C4-2B (cell line): Measurements from ENCODE around the gene C8B.

ENCODE experiments used
- H3K27ac ChIP-seq: fragments of 450-650 bp; 2 replicates; pipeline ENCODE4 v1.5.1; 2017
- ZFX ChIP-seq: fragments of 450-650 bp; IDR thresholded peaks from 2 replicates; pipeline ENCODE4 v1.6.1; 2017
- TF ChIP-seq, protein P1 (sequence below): fragments of 450-650 bp; conservative IDR thresholded peaks from 2 replicates; pipeline ENCODE4 v1.5.1; 2017; ENCODE audit warnings: mild to moderate bottlenecking

Gene C8B

DNA sequence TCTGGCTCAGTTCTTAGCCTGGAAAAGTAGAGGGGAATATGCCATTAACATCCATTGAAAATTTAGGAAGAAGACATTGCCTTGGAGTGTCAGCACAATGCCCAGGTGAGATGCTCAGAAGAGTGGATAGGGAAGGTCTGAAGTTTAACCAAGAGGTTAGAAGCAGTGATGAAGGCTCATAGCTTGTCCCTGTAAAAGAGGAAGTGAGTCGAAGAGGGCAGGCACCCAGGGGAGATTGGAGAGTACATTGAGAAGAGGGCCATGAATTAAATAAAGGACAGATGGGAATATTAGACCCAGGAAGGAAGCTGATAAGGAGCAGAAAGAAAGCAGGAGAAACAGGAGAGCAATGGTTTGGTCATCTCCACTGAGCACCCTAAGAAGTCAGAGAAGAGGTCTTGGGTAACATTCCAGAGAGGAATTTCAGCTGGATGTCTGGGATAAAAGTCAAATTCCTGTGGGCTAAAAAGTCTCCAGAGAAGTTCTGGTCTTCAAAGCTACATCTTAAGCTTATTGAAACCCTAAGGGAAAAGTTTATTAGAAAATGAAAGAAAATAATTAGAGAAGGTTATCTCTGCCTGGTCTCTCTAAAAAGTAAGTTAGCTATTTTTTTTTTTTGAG is 17.3 kb downstream of the C8B start:
- no peak overlapping the region for H3K27ac ChIP-seq
- no peak for TF ChIP-seq ZFX
- TF ChIP-seq, protein P1, sequence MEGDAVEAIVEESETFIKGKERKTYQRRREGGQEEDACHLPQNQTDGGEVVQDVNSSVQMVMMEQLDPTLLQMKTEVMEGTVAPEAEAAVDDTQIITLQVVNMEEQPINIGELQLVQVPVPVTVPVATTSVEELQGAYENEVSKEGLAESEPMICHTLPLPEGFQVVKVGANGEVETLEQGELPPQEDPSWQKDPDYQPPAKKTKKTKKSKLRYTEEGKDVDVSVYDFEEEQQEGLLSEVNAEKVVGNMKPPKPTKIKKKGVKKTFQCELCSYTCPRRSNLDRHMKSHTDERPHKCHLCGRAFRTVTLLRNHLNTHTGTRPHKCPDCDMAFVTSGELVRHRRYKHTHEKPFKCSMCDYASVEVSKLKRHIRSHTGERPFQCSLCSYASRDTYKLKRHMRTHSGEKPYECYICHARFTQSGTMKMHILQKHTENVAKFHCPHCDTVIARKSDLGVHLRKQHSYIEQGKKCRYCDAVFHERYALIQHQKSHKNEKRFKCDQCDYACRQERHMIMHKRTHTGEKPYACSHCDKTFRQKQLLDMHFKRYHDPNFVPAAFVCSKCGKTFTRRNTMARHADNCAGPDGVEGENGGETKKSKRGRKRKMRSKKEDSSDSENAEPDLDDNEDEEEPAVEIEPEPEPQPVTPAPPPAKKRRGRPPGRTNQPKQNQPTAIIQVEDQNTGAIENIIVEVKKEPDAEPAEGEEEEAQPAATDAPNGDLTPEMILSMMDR, result no peak

DNA sequence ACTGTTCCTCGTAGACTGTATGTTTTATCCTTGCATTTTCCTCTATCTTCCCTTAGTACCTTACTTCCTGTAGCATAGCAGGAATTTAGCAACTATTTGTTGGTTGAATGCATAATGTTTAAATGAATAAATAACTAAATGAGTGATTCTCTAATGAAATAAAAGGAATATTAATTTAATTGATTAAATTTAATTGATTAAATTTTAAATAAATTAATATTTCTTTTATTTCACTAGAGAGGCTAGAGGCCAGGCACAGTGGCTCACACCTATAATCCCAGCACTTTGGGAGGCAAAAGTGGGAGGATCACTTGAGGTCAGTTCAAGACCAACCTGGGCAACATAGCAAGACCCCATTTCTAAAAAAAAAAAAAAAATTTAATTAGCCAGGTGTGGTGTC is 25.8 kb downstream of the C8B start:
- H3K27ac ChIP-seq, result no peak overlapping the region
- no peak for TF ChIP-seq ZFX
- TF ChIP-seq, protein P1, result no peak

DNA sequence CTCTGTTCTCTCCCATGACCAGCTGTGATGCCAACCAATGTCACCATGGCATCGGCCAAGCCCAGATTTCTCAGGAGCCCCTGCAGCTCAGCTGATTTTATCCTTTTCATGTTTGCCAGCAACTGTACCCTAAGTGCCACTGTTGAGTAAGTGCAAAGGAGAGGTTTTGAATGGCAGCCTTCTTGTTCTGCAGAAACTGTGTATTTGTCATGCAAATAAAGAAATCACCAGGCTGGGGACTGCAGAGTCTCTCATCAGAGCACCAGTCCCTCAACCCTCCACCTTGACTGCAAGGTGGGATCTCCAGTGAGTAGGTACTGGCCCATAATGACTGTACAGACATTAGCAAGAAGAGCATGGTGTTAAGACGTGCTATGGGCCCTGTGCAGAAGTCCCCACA is 26.6 kb downstream of the C8B start:
- TF ChIP-seq ZFX, result no peak
- TF ChIP-seq, protein P1, result no peak
- H3K27ac ChIP-seq, result no peak overlapping the region

DNA sequence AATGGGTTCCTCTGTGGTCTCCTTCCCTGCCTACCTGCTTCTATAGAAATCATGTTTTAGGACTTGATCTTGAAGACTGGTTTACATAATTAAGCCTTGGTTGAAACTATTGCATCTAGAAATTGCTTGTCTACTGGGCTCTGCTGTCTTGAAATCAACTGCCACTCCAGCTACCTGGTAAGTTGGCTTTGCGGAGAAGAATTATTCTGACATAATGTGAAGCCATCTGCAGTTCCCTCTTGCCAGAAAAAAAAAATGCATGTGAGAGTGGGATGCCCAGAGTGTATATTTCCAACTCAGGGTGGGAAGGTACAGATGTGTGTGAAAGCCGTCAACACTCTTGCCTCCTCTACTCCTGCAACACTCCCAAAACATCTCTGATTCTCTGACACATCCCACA is 27.2 kb downstream of the C8B start:
- no peak overlapping the region for H3K27ac ChIP-seq
- TF ChIP-seq, protein P1, result no peak
- no peak for TF ChIP-seq ZFX

DNA sequence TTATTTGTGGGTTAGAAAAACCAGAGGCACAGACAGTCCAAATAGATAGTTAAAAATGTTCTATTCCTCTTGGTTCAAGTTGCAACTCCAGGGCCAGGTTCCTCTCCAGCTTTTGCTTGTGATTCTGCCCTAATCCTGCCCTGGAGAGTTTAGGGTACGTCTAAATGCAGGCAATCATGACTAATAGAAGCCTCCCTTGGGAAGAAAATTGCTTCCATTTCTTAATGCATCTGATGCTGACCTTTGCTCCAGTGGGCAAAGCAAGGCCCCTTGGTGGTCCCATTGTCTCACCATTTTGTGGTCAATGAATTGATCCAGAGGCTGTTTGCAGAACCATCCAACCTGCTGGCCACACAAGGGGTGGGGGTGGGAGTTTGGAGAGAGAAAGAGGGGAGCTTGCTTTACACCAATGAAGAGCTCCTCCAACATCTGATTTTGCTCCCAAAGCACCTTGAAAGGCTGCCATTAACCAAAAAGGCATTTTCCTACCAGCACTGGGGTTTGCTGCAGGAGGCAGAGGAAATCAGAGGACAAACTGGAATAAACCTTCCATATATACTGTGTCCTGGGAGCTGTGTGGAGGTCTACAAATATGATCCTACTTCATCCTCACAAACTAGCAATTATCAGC is 31.3 kb downstream of the C8B start:
- H3K27ac ChIP-seq, result no peak overlapping the region
- TF ChIP-seq, protein P1, result no peak
- TF ChIP-seq ZFX, result no peak

DNA sequence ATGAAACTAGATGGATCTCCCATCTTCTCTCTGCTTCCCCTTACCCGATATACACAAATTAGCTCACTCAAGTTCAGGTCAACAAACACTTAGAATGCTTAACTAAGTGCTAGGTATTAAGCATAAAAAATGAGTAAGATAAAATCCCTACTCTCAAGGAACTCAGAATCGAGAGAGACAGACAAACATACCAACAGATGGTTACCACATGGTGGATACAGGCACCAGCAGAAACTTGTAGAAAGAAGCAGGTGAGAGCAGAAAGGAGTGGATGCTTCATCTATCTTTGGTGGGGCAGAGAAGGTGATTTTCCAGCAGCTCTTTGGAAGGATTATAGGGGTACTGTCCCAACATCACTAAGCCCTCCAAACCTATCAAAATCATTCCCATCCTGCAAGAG is 32.2 kb downstream of the C8B start:
- no peak overlapping the region for H3K27ac ChIP-seq
- no peak for TF ChIP-seq ZFX
- TF ChIP-seq, protein P1, result no peak

DNA sequence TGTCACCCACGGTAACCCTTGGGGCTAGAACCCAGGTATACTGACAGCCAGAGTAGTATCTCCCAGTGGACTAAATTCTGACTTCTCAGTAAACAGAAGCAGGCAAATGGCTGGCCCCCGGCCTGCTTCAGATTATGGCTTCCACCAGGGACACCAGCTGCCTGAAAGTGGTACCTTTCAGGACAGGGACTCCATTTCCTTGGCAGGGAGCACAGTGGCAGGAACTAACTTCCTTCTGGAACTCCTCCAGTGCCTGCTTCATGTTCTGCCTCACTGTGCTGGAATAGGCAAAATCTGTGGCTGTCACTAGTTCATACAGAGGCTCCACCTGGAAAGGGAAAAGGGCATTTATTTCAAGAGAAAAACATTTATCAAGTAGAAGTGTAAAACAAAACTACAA is 32.7 kb downstream of the C8B start:
- no peak for TF ChIP-seq ZFX
- TF ChIP-seq, protein P1, result no peak
- no peak overlapping the region for H3K27ac ChIP-seq
